NT2/D1 (cell line): ENCODE data around the gene EFCAB10.
"Not testable (repeated sequence)": the region's sequence is repeated elsewhere in the genome, so short reads cannot be mapped to it uniquely, and the experiment has no call there.

Experiments used
- DNase-seq: peaks from one replicate; pipeline ENCODE4 v3.0.0-alpha.2; 2011; ENCODE audit warnings: low read depth, low spot score
- H3K27me3 ChIP-seq: 2 replicates; pipeline ENCODE4 v1.6.0; 2011; ENCODE audit warnings: mild to moderate bottlenecking; ENCODE audit not compliant: insufficient read length, insufficient read depth
- H3K36me3 ChIP-seq: 2 replicates; pipeline ENCODE4 v1.6.1; 2011; ENCODE audit warnings: mild to moderate bottlenecking, low read length, mixed read lengths; ENCODE audit not compliant: insufficient read depth, insufficient read length
- H3K4me1 ChIP-seq: 2 replicates; pipeline ENCODE4 v1.5.1; 2011; ENCODE audit not compliant: insufficient read depth, insufficient read length
- H3K4me3 ChIP-seq: 2 replicates; pipeline ENCODE4 v1.5.1; 2011; ENCODE audit warnings: low read depth; ENCODE audit not compliant: insufficient read length
- H3K9ac ChIP-seq: 2 replicates; pipeline ENCODE4 v1.6.0; 2011; ENCODE audit warnings: low read depth; ENCODE audit not compliant: insufficient read length
- H3K9me3 ChIP-seq: 2 replicates; pipeline ENCODE4 v1.5.1; 2011; ENCODE audit warnings: mild to moderate bottlenecking, low read length; ENCODE audit not compliant: insufficient read depth
- SUZ12 ChIP-seq: IDR thresholded peaks from 2 replicates; pipeline ENCODE4 v1.6.1; 2011; ENCODE audit not compliant: insufficient read length, insufficient read depth; ENCODE audit errors: extremely low read depth
- YY1 ChIP-seq: IDR thresholded peaks from 2 replicates; pipeline ENCODE4 v1.6.1; 2011; ENCODE audit not compliant: insufficient read length, insufficient read depth
- ZNF274 ChIP-seq: IDR thresholded peaks from 2 replicates; pipeline ENCODE4 v1.6.1; 2011; ENCODE audit warnings: mild to moderate bottlenecking, low read depth, low read length

The EFCAB10 gene

GRCh38 chr7:105538339-105538738 is 43.0 kb downstream of the EFCAB10 start:
- Histone ChIP-seq H3K4me1 (no peaks in the 10 kb centered on the region), H3K36me3 (peaks cover 62% of the 10 kb centered on the region), H3K4me3 (no peak overlapping the region), H3K9me3 (no peaks in the 10 kb centered on the region), H3K27me3 (no peaks in the 10 kb centered on the region), H3K9ac (no peak overlapping the region)
- DNase-seq, result no peak
- TF ChIP-seq ZNF274 (no peak), YY1 (no peak), SUZ12 (no peak)

GRCh38 chr7:105532709-105533460 is 48.4 kb downstream of the EFCAB10 start:
- no peak for TF ChIP-seq ZNF274
- no peak for TF ChIP-seq YY1
- no peak for TF ChIP-seq SUZ12
- no peaks in the 10 kb centered on the region for H3K9me3 ChIP-seq
- H3K27me3 ChIP-seq, result no peaks in the 10 kb centered on the region
- peak overlapping the region; percentile 98 for H3K4me3 ChIP-seq
- H3K4me1 ChIP-seq, result no peaks in the 10 kb centered on the region
- H3K36me3 ChIP-seq, result peaks cover 28% of the 10 kb centered on the region
- peak overlapping the region; percentile 98 for H3K9ac ChIP-seq
- no peak for DNase-seq

GRCh38 chr7:105531792-105532671 is 49.3 kb downstream of the EFCAB10 start, which contains the start of gene RINT1:
RINT1 (plus strand) TSS chr7:105532201; CDS start chr7:105532316, 115 bp downstream.
- Histone ChIP-seq H3K9ac (peak within 1 kb of the TSS; percentile 98), H3K4me1 (no peaks in the 10 kb centered on the region), H3K4me3 (peak within 1 kb of the TSS; percentile 98), H3K9me3 (no peaks in the 10 kb centered on the region), H3K36me3 (peaks cover 21% of the 10 kb centered on the region), H3K27me3 (no peaks in the 10 kb centered on the region)
- TF ChIP-seq YY1 (no peak), SUZ12 (no peak), ZNF274 (no peak)
- peak; percentile 89 for DNase-seq

GRCh38 chr7:105530546-105530945 is 50.7 kb downstream of the EFCAB10 start:
- no peak for DNase-seq
- Histone ChIP-seq H3K9ac (no peak overlapping the region), H3K27me3 (no peaks in the 10 kb centered on the region), H3K36me3 (peaks cover 17% of the 10 kb centered on the region), H3K9me3 (no peaks in the 10 kb centered on the region), H3K4me1 (no peaks in the 10 kb centered on the region), H3K4me3 (no peak overlapping the region)
- no peak for TF ChIP-seq ZNF274
- TF ChIP-seq YY1, result no peak
- no peak for TF ChIP-seq SUZ12

- H3K4me1 ChIP-seq, result no peaks in the 10 kb centered on the region
- no peak overlapping the region for H3K4me3 ChIP-seq
- TF ChIP-seq SUZ12, result no peak
- TF ChIP-seq YY1, result no peak
- no peak for TF ChIP-seq ZNF274
- H3K36me3 ChIP-seq, result peaks cover 14% of the 10 kb centered on the region
- no peaks in the 10 kb centered on the region for H3K27me3 ChIP-seq
- no peak for DNase-seq
- no peak overlapping the region for H3K9ac ChIP-seq
- no peaks in the 10 kb centered on the region for H3K9me3 ChIP-seq
Observed at GRCh38 chr7:105530126-105530525, 51.2 kb downstream of the EFCAB10 start.

GRCh38 chr7:105527737-105528136 is 53.6 kb downstream of the EFCAB10 start:
- not testable (repeated sequence) for H3K9ac ChIP-seq, H3K4me1 ChIP-seq, H3K4me3 ChIP-seq, DNase-seq, H3K27me3 ChIP-seq, H3K36me3 ChIP-seq, H3K9me3 ChIP-seq

GRCh38 chr7:105524840-105525239 is 56.5 kb downstream of the EFCAB10 start:
- Histone ChIP-seq H3K9me3 (no peaks in the 10 kb centered on the region), H3K9ac (no peak overlapping the region), H3K4me1 (no peaks in the 10 kb centered on the region), H3K27me3 (no peaks in the 10 kb centered on the region), H3K4me3 (no peak overlapping the region), H3K36me3 (peaks cover 1% of the 10 kb centered on the region)
- DNase-seq, result no peak
- TF ChIP-seq SUZ12 (no peak), ZNF274 (no peak), YY1 (no peak)

GRCh38 chr7:105524423-105524822 is 56.9 kb downstream of the EFCAB10 start:
- H3K27me3 ChIP-seq, H3K4me3 ChIP-seq, H3K36me3 ChIP-seq, H3K9me3 ChIP-seq, H3K9ac ChIP-seq, H3K4me1 ChIP-seq, DNase-seq: not testable (repeated sequence)
